Liver (tissue), 3 donors: Measurements from ENCODE around the gene CEP164.

Experiments used
- CTCF ChIP-seq: fragments of 150-350 bp; IDR thresholded peaks from 2 replicates; pipeline ENCODE4 v1.5.1; 2017; ENCODE audit warnings: improper control_type of control experiment, low read depth, low read length; ENCODE audit not compliant: missing input control
- SP1 ChIP-seq: IDR thresholded peaks from 2 replicates; pipeline ENCODE4 v1.6.1; 2018; ENCODE audit warnings: antibody characterized with exemption, mild to moderate bottlenecking
- TAF1 ChIP-seq: conservative IDR thresholded peaks from 2 replicates; pipeline ENCODE4 v1.6.1; 2016; ENCODE audit warnings: antibody characterized with exemption, mild to moderate bottlenecking
- donor health status: healthy.
- donor health status: healthy.

- no peak for TF ChIP-seq TAF1
- no peak for TF ChIP-seq CTCF
- TF ChIP-seq SP1: no peak
These were observed 26.9 kb downstream of the CEP164 start for GRCh38 chr11:117354550-117354949.
